H1 (cell line): Measurements from ENCODE around the gene TRAPPC2L. TPM values are rescaled to one million over a fixed set of nuclear protein-coding genes. Genes with fewer than 3 reads are reported as not detected.

ENCODE experiments used
- CTCF ChIA-PET: fragments of 300-600 bp; sonication (Branson Sonifier 250); formaldehyde crosslinking; loops from one replicate; lab custom pipeline; 2021; ENCODE audit not compliant: partially characterized antibody; lab: Charles Lee
- POLR2A ChIA-PET: fragments of 300-600 bp; sonication (Branson Sonifier 250); formaldehyde crosslinking; loops from one replicate; lab custom pipeline; 2021; ENCODE audit warnings: inconsistent platforms; ENCODE audit not compliant: partially characterized antibody; lab: Charles Lee
- DNase-seq, 2 experiments: peaks; one replicate each; pipeline versions ENCODE4 v3.0.0 to v3.0.0-alpha.2; 2010 to 2022; ENCODE audit warnings: low spot score in 2 of 2, low read depth in 1 of 2, mixed read lengths in 1 of 2
- FAIRE-seq: peaks from 2 replicates; lab custom pipeline; 2011; peaks lifted over from hg19 to GRCh38; lab: Jason Lieb, UNC
- H2AFZ ChIP-seq: 2 replicates; pipeline ENCODE4 v1.8.1; 2012; ENCODE audit warnings: low read length, inconsistent platforms
- H2AK5ac ChIP-seq: 2 replicates; pipeline ENCODE4 v1.6.1; 2013; ENCODE audit warnings: low read depth, low read length
- H2BK120ac ChIP-seq: replicated peaks from 2 replicates; pipeline ENCODE3; 2013; ENCODE audit warnings: low read depth, low read length, inconsistent platforms
- H2BK12ac ChIP-seq: 2 replicates; pipeline ENCODE4 v1.6.1; 2013; ENCODE audit warnings: low read depth, low read length
- H2BK15ac ChIP-seq: 2 replicates; pipeline ENCODE4 v1.6.1; 2013; ENCODE audit warnings: low read length
- H2BK20ac ChIP-seq: 2 replicates; pipeline ENCODE4 v1.6.1; 2013; ENCODE audit warnings: low read length
- H2BK5ac ChIP-seq: 2 replicates; pipeline ENCODE4 v1.6.1; 2013; ENCODE audit warnings: low read depth, low read length
- H3K14ac ChIP-seq: 2 replicates; pipeline ENCODE4 v1.6.1; 2013; ENCODE audit warnings: inconsistent platforms; ENCODE audit not compliant: insufficient read length
- H3K18ac ChIP-seq: 2 replicates; pipeline ENCODE4 v1.6.1; 2013; ENCODE audit warnings: low read length; ENCODE audit errors: extremely low read depth
- H3K23ac ChIP-seq: 2 replicates; pipeline ENCODE4 v1.6.1; 2013; ENCODE audit warnings: inconsistent platforms; ENCODE audit not compliant: insufficient read length
- H3K23me2 ChIP-seq: 2 replicates; pipeline ENCODE4 v1.6.1; 2013; ENCODE audit warnings: low read depth, low read length
- H3K27ac ChIP-seq: 2 replicates; pipeline ENCODE4 v1.6.1; 2011; ENCODE audit warnings: low read depth, low read length, inconsistent platforms
- H3K27me3 ChIP-seq, 4 experiments: replicated peaks in 1 of 4; 1 replicate in 1 of 4; 2 replicates in 3 of 4; pipeline versions ENCODE4 v1.6.1 to v1.8.1; 2011 to 2013; ENCODE audit warnings: low read length in 3 of 4, mild to moderate bottlenecking in 3 of 4, inconsistent platforms in 2 of 4, mixed read lengths in 2 of 4, moderate library complexity in 1 of 4; ENCODE audit not compliant: control insufficient read depth in 3 of 4, insufficient read depth in 3 of 4; ENCODE audit errors: extremely low read depth in 1 of 4
- H3K36me3 ChIP-seq, 4 experiments: 2 replicates each; pipeline versions ENCODE4 v1.6.1 to v1.8.1; 2011 to 2013; ENCODE audit warnings: mild to moderate bottlenecking in 4 of 4, low read length in 3 of 4, moderate library complexity in 2 of 4, control low read depth in 1 of 4, inconsistent platforms in 1 of 4; ENCODE audit not compliant: insufficient read depth in 4 of 4, control insufficient read depth in 2 of 4
- H3K4ac ChIP-seq: replicated peaks from 2 replicates; pipeline ENCODE3; 2013; ENCODE audit warnings: low read length, low read depth, mixed read lengths, inconsistent platforms; ENCODE audit not compliant: insufficient read length
- H3K4me1 ChIP-seq, 4 experiments: replicated peaks in 1 of 4; 1 replicate in 1 of 4; 2 replicates in 3 of 4; pipeline versions ENCODE4 v1.6.1 to v1.8.1; 2011 to 2013; ENCODE audit warnings: low read length in 3 of 4, inconsistent platforms in 2 of 4, mixed read lengths in 1 of 4; ENCODE audit not compliant: insufficient read depth in 4 of 4, control insufficient read depth in 3 of 4
- H3K4me2 ChIP-seq, 2 experiments: 2 replicates each; pipeline versions ENCODE4 v1.6.1 to v1.8.1; 2011 to 2013; ENCODE audit warnings: low read depth in 2 of 2, low read length in 2 of 2, control low read depth in 1 of 2, inconsistent platforms in 1 of 2, mild to moderate bottlenecking in 1 of 2; ENCODE audit not compliant: insufficient read depth in 1 of 2
- H3K4me3 ChIP-seq, 4 experiments: fragments of 200-600, 300-600 bp in 1 of 4; sonication (generic), shearing (Covaris generic), sonication (Bioruptor Twin) in 1 of 4; 2 replicates each; pipeline versions ENCODE4 v1.5.1 to v1.8.1; 2011 to 2016; ENCODE audit warnings: low read length in 4 of 4, low read depth in 3 of 4, control low read depth in 2 of 4, inconsistent platforms in 2 of 4, mild to moderate bottlenecking in 2 of 4, mixed read lengths in 1 of 4, moderate library complexity in 1 of 4; ENCODE audit not compliant: insufficient read depth in 2 of 4; ENCODE audit errors: extremely low read depth in 1 of 4
- H3K56ac ChIP-seq: replicated peaks from 2 replicates; pipeline ENCODE3; 2013; ENCODE audit warnings: low read depth, mild to moderate bottlenecking, mixed read lengths, low read length, inconsistent platforms; ENCODE audit not compliant: insufficient read length
- H3K79me1 ChIP-seq: 2 replicates; pipeline ENCODE4 v1.6.1; 2013; ENCODE audit warnings: low read depth, low read length, control low read depth
- H3K79me2 ChIP-seq, 2 experiments: 2 replicates each; pipeline versions ENCODE4 v1.6.1 to v1.8.1; 2012 to 2013; ENCODE audit warnings: low read length in 2 of 2, mild to moderate bottlenecking in 2 of 2, inconsistent platforms in 1 of 2; ENCODE audit not compliant: insufficient read depth in 2 of 2, control insufficient read depth in 1 of 2
- H3K9ac ChIP-seq, 4 experiments: replicated peaks in 1 of 4; 1 replicate in 1 of 4; 2 replicates in 3 of 4; pipeline versions ENCODE4 v1.6.1 to v1.8.1; 2011 to 2013; ENCODE audit warnings: low read depth in 3 of 4, low read length in 3 of 4, control low read depth in 2 of 4, mild to moderate bottlenecking in 2 of 4, moderate library complexity in 2 of 4, inconsistent platforms in 1 of 4; ENCODE audit errors: extremely low read depth in 1 of 4
- H3K9me3 ChIP-seq, 2 experiments: 2 replicates each; pipeline versions ENCODE4 v1.6.1 to v1.8.1; 2012 to 2013; ENCODE audit warnings: mild to moderate bottlenecking in 2 of 2, moderate library complexity in 2 of 2, control low read depth in 1 of 2, inconsistent platforms in 1 of 2, low read depth in 1 of 2, low read length in 1 of 2, mixed read lengths in 1 of 2; ENCODE audit not compliant: insufficient read depth in 2 of 2
- H4K20me1 ChIP-seq, 2 experiments: replicated peaks in 1 of 2; 2 replicates each; pipeline versions ENCODE3 to v1.8.1; 2011 to 2013; ENCODE audit warnings: inconsistent platforms in 2 of 2, low read length in 2 of 2, mild to moderate bottlenecking in 1 of 2; ENCODE audit not compliant: insufficient read depth in 2 of 2, control insufficient read depth in 1 of 2
- H4K5ac ChIP-seq: 2 replicates; pipeline ENCODE4 v1.6.1; 2013; ENCODE audit warnings: low read length, low read depth, mixed read lengths, inconsistent platforms; ENCODE audit not compliant: insufficient read length
- H4K8ac ChIP-seq: 2 replicates; pipeline ENCODE4 v1.8.0; 2013; ENCODE audit warnings: mild to moderate bottlenecking, moderate library complexity, low read length, inconsistent platforms; ENCODE audit not compliant: insufficient read depth; ENCODE audit errors: extremely low read depth
- H4K91ac ChIP-seq: replicated peaks from 2 replicates; pipeline ENCODE3; 2013; ENCODE audit warnings: low read length, mixed read lengths, inconsistent platforms; ENCODE audit not compliant: insufficient read length
- BRCA1 ChIP-seq: IDR thresholded peaks from 2 replicates; pipeline ENCODE4 v1.6.1; 2012; ENCODE audit warnings: low read depth, low read length, improper control_type of control experiment
- CTBP2 ChIP-seq: IDR thresholded peaks from 2 replicates; pipeline ENCODE4 v1.7.0; 2011; ENCODE audit warnings: borderline replicate concordance, mild to moderate bottlenecking, moderate library complexity, mixed read lengths, low read length; ENCODE audit not compliant: insufficient read depth, insufficient read length
- CTCF ChIP-seq, 3 experiments: IDR thresholded peaks; 1 replicate in 2 of 3; 2 replicates in 1 of 3; pipeline versions ENCODE4 v1.5.1 to v1.6.1; 2011; ENCODE audit warnings: low read length in 3 of 3, mild to moderate bottlenecking in 3 of 3, inconsistent platforms in 2 of 3, low read depth in 1 of 3, moderate library complexity in 1 of 3; ENCODE audit not compliant: insufficient read depth in 1 of 3; ENCODE audit errors: control extremely low read depth in 1 of 3
- E2F6 ChIP-seq: IDR thresholded peaks from 2 replicates; pipeline ENCODE4 v1.6.1; 2012; ENCODE audit warnings: inconsistent platforms
- EZH2 ChIP-seq: fragments of 200-600 bp; sonication (generic); IDR thresholded peaks from 2 replicates; pipeline ENCODE4 v1.7.1; 2012; ENCODE audit warnings: low read depth, mild to moderate bottlenecking, moderate library complexity, low read length, inconsistent platforms; ENCODE audit not compliant: severe bottlenecking
- JUN ChIP-seq: IDR thresholded peaks from 2 replicates; pipeline ENCODE4 v1.6.1; 2011; ENCODE audit warnings: low read depth, mild to moderate bottlenecking, improper control_type of control experiment, low read length
- NRF1 ChIP-seq: IDR thresholded peaks from 2 replicates; pipeline ENCODE4 v1.6.1; 2011; ENCODE audit warnings: mild to moderate bottlenecking, low read depth, low read length, improper control_type of control experiment
- PHF8 ChIP-seq: fragments of 200-600 bp; sonication (generic); conservative IDR thresholded peaks from 2 replicates; pipeline ENCODE4 v1.7.1; 2012; ENCODE audit warnings: low read depth, mild to moderate bottlenecking, inconsistent platforms, low read length, moderate library complexity
- SP2 ChIP-seq: IDR thresholded peaks from 2 replicates; pipeline ENCODE4 v1.6.1; 2012; ENCODE audit warnings: mild to moderate bottlenecking, low read length, inconsistent platforms
- SUZ12 ChIP-seq: fragments of 200-600 bp; sonication (generic); IDR thresholded peaks from 2 replicates; pipeline ENCODE4 v1.6.1; 2012; ENCODE audit warnings: mild to moderate bottlenecking, inconsistent platforms, low read length, moderate library complexity, mixed read lengths
- WGBS, 2 experiments: shearing (Covaris generic) in 1 of 2; methylation state at CpG; one replicate each; pipeline versions ENCODE4 v1.1.6 to v1.1.7; 2013 to 2015; ENCODE audit warnings: low lambda C conversion rate in 2 of 2, mixed read lengths in 2 of 2, inconsistent platforms in 1 of 2, low coverage in 1 of 2, missing lambda C conversion rate in 1 of 2; ENCODE audit not compliant: insufficient replicate concordance in 2 of 2, insufficient coverage in 1 of 2, insufficient read length in 1 of 2; ENCODE audit errors: extremely low coverage in 1 of 2, missing lambda C conversion rate in 1 of 2; 5-methylcytosine and 5-hydroxymethylcytosine counted together
- polyA plus RNA-seq, 7 experiments: library from polyadenylated mRNA; depleted of rRNA in 3 of 7; stranded (reverse) in 5 of 7; unstranded in 2 of 7; fragments of >200 nt in 5 of 7; fragments of 200-250 nt in 2 of 7; gene quantifications; 1 replicate in 5 of 7; 2 replicates in 1 of 7; 4 replicates in 1 of 7; pipeline versions ENCODE4 v1.2.1 to v1.2.3, GENCODE V29; 2011 to 2013; ENCODE audit warnings: missing spikeins in 2 of 7, mixed read lengths in 2 of 7
- total RNA-seq: library from RNA; stranded (reverse); fragmentation: NEBNext Ultra II Directional; extraction: Animal tissue kit (Norgen Biotek cat#: 25700); gene quantifications from 2 replicates; pipeline ENCODE4 v1.2.1, GENCODE V29; 2021

Gene TRAPPC2L
- total and polyA plus RNA-seq, 2 of the 8 experiments (the other 6 are each of a cell fraction or from before 2014, with no cell fraction given) = 98.7 to 133 TPM

- no peaks in the 10 kb centered on the region for H3K36me3 ChIP-seq
- no peaks in the 10 kb centered on the region for H3K79me2 ChIP-seq
- H3K14ac ChIP-seq = no peak overlapping the region
- H3K4me2 ChIP-seq = no peak overlapping the region
- H2BK5ac ChIP-seq = no peak overlapping the region
- H4K91ac ChIP-seq = no peak overlapping the region
- 90% methylated on average over 16 of the region's 16 CpGs; no CpG with 5 or more reads in 1 of the 2 experiments for WGBS, 2 experiments
- no peak overlapping the region for H3K4ac ChIP-seq
- H2BK12ac ChIP-seq = no peak overlapping the region
- no peak overlapping the region for H2AK5ac ChIP-seq
- H4K8ac ChIP-seq = peak overlapping the region; percentile 80
- H3K79me1 ChIP-seq = no peaks in the 10 kb centered on the region
- H2BK20ac ChIP-seq = no peak overlapping the region
- no peak overlapping the region for H2BK120ac ChIP-seq
- ChIA-PET POLR2A (interaction anchor here (0.7 to 1.4 kb wide), 3 partner anchors 8 to 174 kb away, joined by 3 to 8 read pairs (median 3); no protein-coding TSS in a partner anchor), CTCF (interaction anchor here (0.7 to 1.4 kb wide), 3 partner anchors 11 to 206 kb away, joined by 3 read pairs; no protein-coding TSS in a partner anchor)
- no peak overlapping the region for H2AFZ ChIP-seq
- H4K5ac ChIP-seq = no peak overlapping the region
- H3K4me3 ChIP-seq = no peak overlapping the region
- H3K23ac ChIP-seq = no peak overlapping the region
- no peak overlapping the region for H3K9ac ChIP-seq
- H4K20me1 ChIP-seq = no peaks in the 10 kb centered on the region
- FAIRE-seq (no peak), DNase-seq (no peak)
- H3K4me1 ChIP-seq = peaks cover 0 to 4% (median 0%) of the 10 kb centered on the region in 4 experiments; a peak in 1 of 7 replicates
- 0 out of 7 replicates have a peak, but pooled peaks cover 0 to 2% (median 0%) of the 10 kb centered on the region in 4 experiments for H3K27me3 ChIP-seq
- no peak overlapping the region for H3K27ac ChIP-seq
- no peak overlapping the region for H3K56ac ChIP-seq
- H3K18ac ChIP-seq = no peak overlapping the region
- no peak overlapping the region for H2BK15ac ChIP-seq
- H3K9me3 ChIP-seq = no peaks in the 10 kb centered on the region
- no peaks in the 10 kb centered on the region for H3K23me2 ChIP-seq
- no peak for TF ChIP-seq SP2
- no peak for TF ChIP-seq CTCF (IDR thresholded peaks at IDR 0.05; ENCODE audit: control extremely low read depth in 1 of 3, insufficient read depth in 1 of 3, low read depth in 1 of 3, low read length in 3 of 3)
- TF ChIP-seq EZH2 = no peak
- TF ChIP-seq CTBP2 = no peak
- no peak for TF ChIP-seq SUZ12
- TF ChIP-seq PHF8 = no peak
- no peak for TF ChIP-seq JUN
- no peak for TF ChIP-seq BRCA1
- TF ChIP-seq NRF1 = no peak
- no peak for TF ChIP-seq E2F6
These were observed 34.2 kb downstream of the TRAPPC2L start for GRCh38 chr16:88891083-88891482.
